HEK293 (cell line): ENCODE results near the gene THBS2.

Experiments
- OVOL3 ChIP-seq: fragments of 450-650 bp; formaldehyde crosslinking; IDR thresholded peaks from 2 replicates; pipeline ENCODE4 v1.5.1; 2016; ENCODE audit warnings: missing biosample characterization, missing genetic modification characterization
- WT1 ChIP-seq: fragments of 450-650 bp; formaldehyde crosslinking; IDR thresholded peaks from 2 replicates; pipeline ENCODE4 v1.5.1; 2016; ENCODE audit warnings: missing biosample characterization, missing genetic modification characterization
- ZNF138 ChIP-seq: fragments of 450-650 bp; formaldehyde crosslinking; IDR thresholded peaks from 2 replicates; pipeline ENCODE4 v1.5.1; 2016; ENCODE audit warnings: missing biosample characterization, missing genetic modification characterization, borderline replicate concordance
- ZNF239 ChIP-seq: fragments of 450-650 bp; formaldehyde crosslinking; IDR thresholded peaks from 2 replicates; pipeline ENCODE4 v1.5.1; 2016; ENCODE audit warnings: missing biosample characterization, missing genetic modification characterization
- ZNF24 ChIP-seq: fragments of 450-650 bp; formaldehyde crosslinking; IDR thresholded peaks from 2 replicates; pipeline ENCODE4 v1.5.1; 2016; ENCODE audit warnings: missing biosample characterization, missing genetic modification characterization
- ZNF530 ChIP-seq: fragments of 450-650 bp; formaldehyde crosslinking; IDR thresholded peaks from 2 replicates; pipeline ENCODE4 v1.5.1; 2016; ENCODE audit warnings: low read depth, missing biosample characterization, missing genetic modification characterization
- ZNF76 ChIP-seq: fragments of 450-650 bp; formaldehyde crosslinking; IDR thresholded peaks from 2 replicates; pipeline ENCODE4; 2016; ENCODE audit warnings: low read depth, missing biosample characterization, missing genetic modification characterization, borderline replicate concordance
- ZNF776 ChIP-seq: fragments of 450-650 bp; formaldehyde crosslinking; IDR thresholded peaks from 2 replicates; pipeline ENCODE4 v1.5.0; 2017; ENCODE audit warnings: missing biosample characterization, missing genetic modification characterization, borderline replicate concordance
- TF ChIP-seq, protein P1 (sequence below): fragments of 450-650 bp; formaldehyde crosslinking; IDR thresholded peaks from 2 replicates; pipeline ENCODE4 v1.5.1; 2016; ENCODE audit warnings: missing biosample characterization, missing genetic modification characterization
- TF ChIP-seq, protein P2 (sequence below): fragments of 450-650 bp; formaldehyde crosslinking; IDR thresholded peaks from 2 replicates; pipeline ENCODE4 v1.5.1; 2016; ENCODE audit warnings: missing biosample characterization, missing genetic modification characterization, low read depth
- TF ChIP-seq, protein P3 (sequence below): fragments of 450-650 bp; IDR thresholded peaks from 2 replicates; pipeline ENCODE4 v1.5.1; 2018; ENCODE audit warnings: missing biosample characterization, missing genetic modification characterization
- TF ChIP-seq, protein P4 (sequence below): fragments of 450-650 bp; formaldehyde crosslinking; IDR thresholded peaks from 2 replicates; pipeline ENCODE4 v1.5.1; 2016; ENCODE audit warnings: missing biosample characterization, missing genetic modification characterization
- TF ChIP-seq, protein P5 (sequence below): fragments of 450-650 bp; formaldehyde crosslinking; IDR thresholded peaks from 2 replicates; pipeline ENCODE4 v1.5.1; 2016; ENCODE audit warnings: missing biosample characterization, missing genetic modification characterization

DNA sequence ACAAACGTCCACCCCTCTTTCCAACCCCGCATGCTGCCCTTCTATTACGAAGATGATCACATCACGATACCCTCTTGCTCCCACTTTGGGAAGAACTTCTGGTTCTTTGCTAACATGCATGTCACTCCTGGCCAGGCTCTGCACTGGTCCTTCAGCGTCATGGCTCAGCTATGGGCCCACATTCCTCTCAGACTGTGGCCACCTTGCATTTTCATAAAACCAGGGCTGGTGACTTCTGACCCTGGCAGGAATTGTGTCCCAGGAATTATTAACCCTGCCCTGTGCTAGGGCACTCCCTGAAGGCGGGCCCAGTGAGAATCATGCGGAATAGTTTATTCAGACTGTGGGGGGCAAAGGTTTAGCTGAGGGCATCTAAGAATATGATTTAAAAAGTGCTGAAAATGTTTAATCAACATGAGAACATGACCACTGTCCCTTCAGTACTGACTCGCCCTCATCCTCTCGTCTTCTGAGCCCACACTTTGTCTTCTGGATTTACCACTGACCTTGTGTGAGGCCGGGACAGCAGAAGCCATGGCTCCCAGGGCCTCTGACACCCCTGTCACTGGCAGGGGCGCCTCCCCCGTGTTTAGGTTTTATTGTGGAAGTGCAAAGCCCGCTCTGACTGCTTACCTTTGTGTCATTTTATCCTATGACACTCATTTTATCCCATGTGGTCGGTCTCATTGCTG is 38.1 kb upstream of the THBS2 start:
- TF ChIP-seq, protein P1, sequence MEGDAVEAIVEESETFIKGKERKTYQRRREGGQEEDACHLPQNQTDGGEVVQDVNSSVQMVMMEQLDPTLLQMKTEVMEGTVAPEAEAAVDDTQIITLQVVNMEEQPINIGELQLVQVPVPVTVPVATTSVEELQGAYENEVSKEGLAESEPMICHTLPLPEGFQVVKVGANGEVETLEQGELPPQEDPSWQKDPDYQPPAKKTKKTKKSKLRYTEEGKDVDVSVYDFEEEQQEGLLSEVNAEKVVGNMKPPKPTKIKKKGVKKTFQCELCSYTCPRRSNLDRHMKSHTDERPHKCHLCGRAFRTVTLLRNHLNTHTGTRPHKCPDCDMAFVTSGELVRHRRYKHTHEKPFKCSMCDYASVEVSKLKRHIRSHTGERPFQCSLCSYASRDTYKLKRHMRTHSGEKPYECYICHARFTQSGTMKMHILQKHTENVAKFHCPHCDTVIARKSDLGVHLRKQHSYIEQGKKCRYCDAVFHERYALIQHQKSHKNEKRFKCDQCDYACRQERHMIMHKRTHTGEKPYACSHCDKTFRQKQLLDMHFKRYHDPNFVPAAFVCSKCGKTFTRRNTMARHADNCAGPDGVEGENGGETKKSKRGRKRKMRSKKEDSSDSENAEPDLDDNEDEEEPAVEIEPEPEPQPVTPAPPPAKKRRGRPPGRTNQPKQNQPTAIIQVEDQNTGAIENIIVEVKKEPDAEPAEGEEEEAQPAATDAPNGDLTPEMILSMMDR: no peak
- TF ChIP-seq ZNF239: no peak
- TF ChIP-seq OVOL3: no peak
- TF ChIP-seq, protein P2, sequence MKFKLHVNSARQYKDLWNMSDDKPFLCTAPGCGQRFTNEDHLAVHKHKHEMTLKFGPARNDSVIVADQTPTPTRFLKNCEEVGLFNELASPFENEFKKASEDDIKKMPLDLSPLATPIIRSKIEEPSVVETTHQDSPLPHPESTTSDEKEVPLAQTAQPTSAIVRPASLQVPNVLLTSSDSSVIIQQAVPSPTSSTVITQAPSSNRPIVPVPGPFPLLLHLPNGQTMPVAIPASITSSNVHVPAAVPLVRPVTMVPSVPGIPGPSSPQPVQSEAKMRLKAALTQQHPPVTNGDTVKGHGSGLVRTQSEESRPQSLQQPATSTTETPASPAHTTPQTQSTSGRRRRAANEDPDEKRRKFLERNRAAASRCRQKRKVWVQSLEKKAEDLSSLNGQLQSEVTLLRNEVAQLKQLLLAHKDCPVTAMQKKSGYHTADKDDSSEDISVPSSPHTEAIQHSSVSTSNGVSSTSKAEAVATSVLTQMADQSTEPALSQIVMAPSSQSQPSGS (tag by site-specific recombination): no peak
- TF ChIP-seq, protein P3, sequence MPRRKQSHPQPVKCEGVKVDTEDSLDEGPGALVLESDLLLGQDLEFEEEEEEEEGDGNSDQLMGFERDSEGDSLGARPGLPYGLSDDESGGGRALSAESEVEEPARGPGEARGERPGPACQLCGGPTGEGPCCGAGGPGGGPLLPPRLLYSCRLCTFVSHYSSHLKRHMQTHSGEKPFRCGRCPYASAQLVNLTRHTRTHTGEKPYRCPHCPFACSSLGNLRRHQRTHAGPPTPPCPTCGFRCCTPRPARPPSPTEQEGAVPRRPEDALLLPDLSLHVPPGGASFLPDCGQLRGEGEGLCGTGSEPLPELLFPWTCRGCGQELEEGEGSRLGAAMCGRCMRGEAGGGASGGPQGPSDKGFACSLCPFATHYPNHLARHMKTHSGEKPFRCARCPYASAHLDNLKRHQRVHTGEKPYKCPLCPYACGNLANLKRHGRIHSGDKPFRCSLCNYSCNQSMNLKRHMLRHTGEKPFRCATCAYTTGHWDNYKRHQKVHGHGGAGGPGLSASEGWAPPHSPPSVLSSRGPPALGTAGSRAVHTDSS (tag by site-specific recombination): no peak
- TF ChIP-seq, protein P4, sequence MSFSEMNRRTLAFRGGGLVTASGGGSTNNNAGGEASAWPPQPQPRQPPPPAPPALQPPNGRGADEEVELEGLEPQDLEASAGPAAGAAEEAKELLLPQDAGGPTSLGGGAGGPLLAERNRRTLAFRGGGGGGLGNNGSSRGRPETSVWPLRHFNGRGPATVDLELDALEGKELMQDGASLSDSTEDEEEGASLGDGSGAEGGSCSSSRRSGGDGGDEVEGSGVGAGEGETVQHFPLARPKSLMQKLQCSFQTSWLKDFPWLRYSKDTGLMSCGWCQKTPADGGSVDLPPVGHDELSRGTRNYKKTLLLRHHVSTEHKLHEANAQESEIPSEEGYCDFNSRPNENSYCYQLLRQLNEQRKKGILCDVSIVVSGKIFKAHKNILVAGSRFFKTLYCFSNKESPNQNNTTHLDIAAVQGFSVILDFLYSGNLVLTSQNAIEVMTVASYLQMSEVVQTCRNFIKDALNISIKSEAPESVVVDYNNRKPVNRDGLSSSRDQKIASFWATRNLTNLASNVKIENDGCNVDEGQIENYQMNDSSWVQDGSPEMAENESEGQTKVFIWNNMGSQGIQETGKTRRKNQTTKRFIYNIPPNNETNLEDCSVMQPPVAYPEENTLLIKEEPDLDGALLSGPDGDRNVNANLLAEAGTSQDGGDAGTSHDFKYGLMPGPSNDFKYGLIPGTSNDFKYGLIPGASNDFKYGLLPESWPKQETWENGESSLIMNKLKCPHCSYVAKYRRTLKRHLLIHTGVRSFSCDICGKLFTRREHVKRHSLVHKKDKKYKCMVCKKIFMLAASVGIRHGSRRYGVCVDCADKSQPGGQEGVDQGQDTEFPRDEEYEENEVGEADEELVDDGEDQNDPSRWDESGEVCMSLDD (tag by site-specific recombination): no peak
- TF ChIP-seq ZNF138: no peak
- no peak for TF ChIP-seq ZNF24
- TF ChIP-seq ZNF776: no peak
- no peak for TF ChIP-seq ZNF530 (tag by site-specific recombination)
- TF ChIP-seq, protein P5, sequence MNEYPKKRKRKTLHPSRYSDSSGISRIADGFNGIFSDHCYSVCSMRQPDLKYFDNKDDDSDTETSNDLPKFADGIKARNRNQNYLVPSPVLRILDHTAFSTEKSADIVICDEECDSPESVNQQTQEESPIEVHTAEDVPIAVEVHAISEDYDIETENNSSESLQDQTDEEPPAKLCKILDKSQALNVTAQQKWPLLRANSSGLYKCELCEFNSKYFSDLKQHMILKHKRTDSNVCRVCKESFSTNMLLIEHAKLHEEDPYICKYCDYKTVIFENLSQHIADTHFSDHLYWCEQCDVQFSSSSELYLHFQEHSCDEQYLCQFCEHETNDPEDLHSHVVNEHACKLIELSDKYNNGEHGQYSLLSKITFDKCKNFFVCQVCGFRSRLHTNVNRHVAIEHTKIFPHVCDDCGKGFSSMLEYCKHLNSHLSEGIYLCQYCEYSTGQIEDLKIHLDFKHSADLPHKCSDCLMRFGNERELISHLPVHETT (tag by site-specific recombination): no peak
- no peak for TF ChIP-seq ZNF76 (tag by site-specific recombination)
- TF ChIP-seq WT1 (tag by site-specific recombination): no peak
